DMS114 treated with DMSO at 0.1 percent for 48 hours (cell line): Measurements from ENCODE around the gene TSR1.

Source experiments
- DNase-seq: peaks from one replicate; lab custom pipeline; 2025; ENCODE audit not compliant: unreplicated experiment; lab: John Stamatoyannopoulos, UW

The TSR1 gene

DNA sequence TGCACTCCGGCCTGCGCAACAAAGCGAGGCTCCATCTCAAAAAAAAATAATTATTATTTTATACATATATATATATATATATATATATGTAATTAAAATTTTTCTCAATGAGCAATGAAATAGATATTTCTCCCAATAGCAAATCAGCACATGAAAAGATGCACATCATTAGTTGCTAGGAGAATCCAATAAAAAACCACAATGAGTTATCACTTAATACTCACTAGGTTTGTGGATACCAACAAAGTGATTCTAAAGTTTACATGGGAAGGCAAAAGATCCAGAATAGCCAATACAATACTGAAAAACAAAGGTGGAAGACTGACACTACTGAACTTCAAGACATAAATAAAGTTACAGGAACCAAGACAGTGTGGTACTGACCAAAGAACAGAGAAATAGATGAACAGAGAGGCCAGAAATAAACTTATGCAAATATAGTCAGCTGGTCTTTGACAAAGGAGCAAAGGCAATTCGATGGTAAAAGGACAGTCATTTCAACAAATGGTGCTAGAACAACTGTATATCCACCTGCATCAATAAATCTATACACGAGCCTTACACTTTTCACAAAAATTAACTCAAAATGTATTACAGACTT, 46.3 kb downstream of the TSR1 start:
- no peak for DNase-seq

DNA sequence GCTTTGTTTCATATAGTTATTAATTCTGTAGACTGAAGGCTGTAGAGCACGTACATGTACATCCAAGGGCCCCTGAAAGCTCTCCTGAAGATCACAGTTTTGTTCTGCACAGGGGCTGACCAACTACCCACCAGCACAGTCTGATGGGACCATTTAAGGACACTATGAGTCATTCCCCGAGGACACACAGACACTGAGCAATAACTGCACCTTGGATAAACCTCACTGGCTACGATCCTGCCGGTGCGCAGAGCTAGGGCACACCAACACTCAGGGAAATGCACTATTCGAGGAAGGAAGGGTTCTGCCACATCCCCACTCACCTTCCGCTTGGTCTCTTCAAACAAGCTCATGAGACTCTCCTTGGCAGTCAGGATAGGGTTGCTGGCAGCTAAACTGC, 53.0 kb downstream of the TSR1 start:
- DNase-seq, result no peak

DNA sequence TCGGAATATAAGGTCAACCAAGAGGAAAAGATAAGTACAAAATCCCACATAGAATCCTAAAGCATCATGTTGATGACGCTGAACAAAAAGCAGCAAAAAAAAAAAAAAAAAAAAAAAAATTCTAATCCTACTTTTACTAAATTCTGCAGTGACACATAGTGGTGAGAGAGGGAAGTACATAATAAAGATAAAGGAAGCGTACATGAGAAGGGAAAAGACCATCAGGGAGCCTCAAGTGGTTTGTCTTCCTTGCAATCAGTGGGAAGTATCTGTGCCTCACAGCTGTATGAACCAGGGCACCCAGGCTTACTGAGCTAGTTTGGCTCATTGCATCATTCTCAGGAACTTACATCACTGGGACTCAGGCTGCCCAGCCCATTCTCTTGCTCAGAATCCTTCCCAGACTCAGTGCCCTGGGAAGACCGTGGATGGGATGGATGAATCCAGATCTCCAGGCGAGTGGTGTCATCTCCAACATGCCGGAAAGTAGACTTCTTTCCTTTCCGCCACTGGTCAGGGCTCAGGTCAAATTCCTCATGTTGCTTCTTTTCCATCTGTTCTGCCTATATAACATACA, 53.9 kb downstream of the TSR1 start:
- peak; percentile 83 for DNase-seq

DNA sequence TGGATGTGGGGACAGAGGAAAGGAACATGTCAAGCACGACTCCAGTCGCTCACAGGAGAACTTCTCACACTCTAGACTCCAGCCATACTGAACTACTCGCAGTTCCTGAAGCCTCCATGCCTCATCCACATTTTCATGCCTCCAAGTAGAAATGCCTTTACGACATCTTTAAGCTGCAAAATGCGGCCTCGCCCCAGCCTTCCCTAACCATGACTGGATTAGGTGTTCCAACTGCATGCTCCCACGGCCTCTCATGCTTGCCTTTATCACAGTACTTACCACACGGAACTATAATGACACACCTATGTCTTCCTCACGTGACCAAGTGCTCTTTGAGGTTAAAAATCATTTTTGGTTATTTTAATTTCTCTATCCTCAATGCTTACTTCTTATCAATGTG, 56.5 kb downstream of the TSR1 start:
- DNase-seq, result no peak

DNA sequence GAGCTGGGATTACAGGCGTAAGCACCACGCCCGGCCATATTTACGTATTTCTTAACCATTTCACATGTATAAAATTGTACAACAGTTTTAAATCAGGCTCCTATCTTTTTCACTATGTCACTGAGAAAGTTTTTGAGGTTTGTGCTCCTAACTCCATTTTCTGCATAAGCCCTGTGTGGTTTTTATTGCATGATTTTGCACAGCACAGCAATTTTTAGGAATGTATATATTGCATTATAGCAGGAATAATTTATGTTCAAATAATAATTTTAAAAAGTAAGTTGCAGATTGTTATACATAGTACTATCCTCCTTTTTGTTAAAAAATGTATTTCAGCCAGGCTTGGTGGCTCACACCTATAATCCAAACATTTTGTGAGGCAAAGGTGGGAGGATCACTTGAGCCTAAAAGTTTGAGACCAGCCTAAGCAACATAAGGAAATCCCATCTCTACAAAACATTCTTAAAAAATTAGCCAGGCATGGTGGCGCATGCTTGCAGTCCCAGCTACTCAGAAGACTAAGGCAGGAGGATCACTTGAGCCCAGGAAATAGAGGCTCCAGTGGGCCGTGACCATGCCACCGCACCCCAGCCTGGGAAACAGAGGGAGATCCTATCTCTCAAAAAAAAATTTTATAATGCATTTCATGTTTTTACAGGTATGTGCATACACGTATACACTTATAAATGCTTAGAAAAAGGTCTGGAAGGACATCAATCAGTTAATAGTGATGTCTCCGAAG, 58.7 kb downstream of the TSR1 start:
- no peak for DNase-seq

DNA sequence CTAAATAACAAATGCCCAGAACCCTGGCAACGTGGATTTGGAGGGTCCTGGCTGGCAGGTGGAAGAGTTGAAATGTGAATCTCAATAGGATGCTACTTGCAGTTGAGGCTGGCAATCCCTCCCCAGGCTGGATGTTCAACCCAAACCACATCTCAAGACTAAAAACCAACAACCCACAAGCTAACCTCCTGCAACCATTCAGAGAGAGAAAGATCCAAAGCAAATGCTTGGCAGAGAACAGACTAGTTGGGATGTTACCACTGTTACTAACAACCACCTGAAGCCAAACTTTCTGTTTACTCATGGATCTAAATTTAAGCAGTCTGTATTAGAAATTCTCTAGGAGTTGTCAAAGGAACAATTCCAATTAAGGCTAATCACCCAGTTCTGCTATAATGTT, 60.5 kb downstream of the TSR1 start:
- DNase-seq, result no peak

DNA sequence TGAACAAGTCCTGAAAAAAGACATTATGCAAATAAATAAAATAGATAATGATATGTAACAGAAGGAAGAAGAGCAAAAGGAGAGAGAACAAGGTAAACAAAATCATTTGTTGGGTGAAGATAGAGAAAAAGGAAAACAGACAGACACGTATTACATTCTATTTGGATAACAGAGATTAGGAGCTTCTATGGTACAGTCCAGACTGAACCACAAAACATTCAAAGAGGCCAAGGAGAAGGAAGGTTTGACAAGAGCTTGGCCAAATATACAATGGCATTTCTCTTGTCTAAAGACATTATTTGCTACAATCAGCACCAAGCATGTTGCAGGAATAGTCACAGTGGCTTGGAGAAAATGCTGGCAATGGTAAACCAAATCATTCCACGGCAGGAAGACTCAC, 61.8 kb downstream of the TSR1 start:
- DNase-seq, result no peak
